WTC11 (cell line): ENCODE data around the gene ARIH2. TPM values are rescaled to one million over a fixed set of nuclear protein-coding genes. Genes with fewer than 3 reads are reported as not detected.

Source experiments
- ATAC-seq: fragments of 200-7000 bp; cut with Tn5 transposase; 2 replicates; pipeline ENCODE4 v1.10.0; 2021; ENCODE audit warnings: mild to moderate bottlenecking, moderate library complexity
- CTCF ChIA-PET: fragments of 300-600 bp; sonication (Branson Sonifier 250); formaldehyde crosslinking; loops from one replicate; lab custom pipeline; 2021; ENCODE audit warnings: antibody characterized with exemption; lab: Charles Lee
- POLR2A ChIA-PET: fragments of 350-600 bp; sonication (Branson Sonifier 250); formaldehyde crosslinking; loops from one replicate; lab custom pipeline; 2021; ENCODE audit warnings: antibody characterized with exemption; lab: Charles Lee
- DNase-seq: peaks from one replicate; pipeline ENCODE4 v3.0.0; 2021; ENCODE audit warnings: low spot score
- H3K27ac Mint-ChIP-seq: 2 replicates; pipeline ENCODE4 v1.8.0; 2021; ENCODE audit warnings: mixed read lengths
- H3K27me3 Mint-ChIP-seq: 2 replicates; pipeline ENCODE4 v1.8.0; 2021; ENCODE audit warnings: low read depth, mild to moderate bottlenecking, moderate library complexity, mixed read lengths
- H3K36me3 Mint-ChIP-seq: 2 replicates; pipeline ENCODE4 v1.8.0; 2021; ENCODE audit warnings: mixed read lengths
- H3K4me1 Mint-ChIP-seq: 2 replicates; pipeline ENCODE4 v1.8.0; 2022; ENCODE audit warnings: mixed read lengths
- H3K4me3 Mint-ChIP-seq: 2 replicates; pipeline ENCODE4 v1.8.0; 2021; ENCODE audit warnings: mild to moderate bottlenecking, moderate library complexity, mixed read lengths
- H3K9me3 Mint-ChIP-seq: 2 replicates; pipeline ENCODE4 v1.8.0; 2021; ENCODE audit warnings: mixed read lengths
- ATF1 ChIP-seq: sonication (generic); formaldehyde crosslinking; IDR thresholded peaks from 2 replicates; pipeline ENCODE4 v1.8.1; 2023; ENCODE audit warnings: mild to moderate bottlenecking, moderate library complexity, missing genetic modification reagents
- ATF2 ChIP-seq: sonication (generic); formaldehyde crosslinking; IDR thresholded peaks from 2 replicates; pipeline ENCODE4 v1.8.1; 2022; ENCODE audit warnings: low read depth, missing genetic modification reagents, borderline replicate concordance
- ATF3 ChIP-seq: sonication (generic); formaldehyde crosslinking; conservative IDR thresholded peaks from 2 replicates; pipeline ENCODE4 v1.8.1; 2022; ENCODE audit warnings: mild to moderate bottlenecking, missing genetic modification reagents
- CBFB ChIP-seq: sonication (generic); formaldehyde crosslinking; IDR thresholded peaks from 2 replicates; pipeline ENCODE4 v1.8.1; 2022; ENCODE audit warnings: mild to moderate bottlenecking, low read depth, missing genetic modification reagents
- CDX4 ChIP-seq: fragments of 250-450 bp; sonication (Bioruptor Pico); IDR thresholded peaks from 2 replicates; pipeline ENCODE4 v1.9.0; 2021; ENCODE audit warnings: moderate library complexity, mild to moderate bottlenecking, inconsistent platforms, borderline replicate concordance
- CREB1 ChIP-seq: sonication (generic); formaldehyde crosslinking; IDR thresholded peaks from 2 replicates; pipeline ENCODE4 v1.8.0; 2023; ENCODE audit warnings: mild to moderate bottlenecking, missing genetic modification reagents
- CREM ChIP-seq: sonication (generic); formaldehyde crosslinking; IDR thresholded peaks from 2 replicates; pipeline ENCODE4 v1.8.1; 2022; ENCODE audit warnings: mild to moderate bottlenecking, missing genetic modification reagents, moderate library complexity
- E2F1 ChIP-seq: sonication (generic); formaldehyde crosslinking; IDR thresholded peaks from 2 replicates; pipeline ENCODE4 v1.8.0; 2022; ENCODE audit warnings: mild to moderate bottlenecking, missing genetic modification reagents
- EMX1 ChIP-seq: fragments of 250-450 bp; sonication (Bioruptor Pico); IDR thresholded peaks from 2 replicates; pipeline ENCODE4 v1.8.0; 2021; ENCODE audit warnings: mild to moderate bottlenecking
- ESRRA ChIP-seq: sonication (generic); formaldehyde crosslinking; IDR thresholded peaks from 2 replicates; pipeline ENCODE4 v1.8.1; 2022; ENCODE audit warnings: mild to moderate bottlenecking, missing genetic modification reagents, borderline replicate concordance
- ETV6 ChIP-seq: sonication (generic); formaldehyde crosslinking; IDR thresholded peaks from 2 replicates; pipeline ENCODE4 v1.8.1; 2022; ENCODE audit warnings: mild to moderate bottlenecking, missing genetic modification reagents
- FOXK1 ChIP-seq: sonication (generic); formaldehyde crosslinking; IDR thresholded peaks from 2 replicates; pipeline ENCODE4 v1.8.0; 2022; ENCODE audit warnings: mild to moderate bottlenecking, moderate library complexity, missing genetic modification reagents
- HMGA2 ChIP-seq: fragments of 250-450 bp; sonication (Bioruptor Pico); IDR thresholded peaks from 2 replicates; pipeline ENCODE4 v1.4.0; 2021; ENCODE audit warnings: mild to moderate bottlenecking, moderate library complexity
- JAZF1 ChIP-seq: fragments of 250-450 bp; sonication (Bioruptor Pico); IDR thresholded peaks from 2 replicates; pipeline ENCODE4 v1.9.0; 2021; ENCODE audit warnings: moderate library complexity, mild to moderate bottlenecking, inconsistent platforms
- NFYB ChIP-seq: sonication (generic); formaldehyde crosslinking; conservative IDR thresholded peaks from 2 replicates; pipeline ENCODE4 v1.8.0; 2022; ENCODE audit warnings: low read depth, missing genetic modification reagents
- NR2C2 ChIP-seq: sonication (generic); formaldehyde crosslinking; IDR thresholded peaks from 2 replicates; pipeline ENCODE4 v1.8.0; 2022; ENCODE audit warnings: mild to moderate bottlenecking, missing genetic modification reagents
- SMAD3 ChIP-seq: sonication (generic); formaldehyde crosslinking; IDR thresholded peaks from 2 replicates; pipeline ENCODE4 v1.8.0; 2022; ENCODE audit warnings: missing genetic modification reagents, mild to moderate bottlenecking, borderline replicate concordance
- SP1 ChIP-seq: sonication (generic); formaldehyde crosslinking; conservative IDR thresholded peaks from 2 replicates; pipeline ENCODE4 v1.8.1; 2022; ENCODE audit warnings: missing genetic modification reagents
- TEAD4 ChIP-seq: sonication (generic); formaldehyde crosslinking; IDR thresholded peaks from 2 replicates; pipeline ENCODE4 v1.8.0; 2022; ENCODE audit warnings: mild to moderate bottlenecking, missing genetic modification reagents
- USF1 ChIP-seq: sonication (generic); formaldehyde crosslinking; IDR thresholded peaks from 2 replicates; pipeline ENCODE4 v1.8.0; 2022; ENCODE audit warnings: mild to moderate bottlenecking, missing genetic modification reagents
- USF2 ChIP-seq: sonication (generic); formaldehyde crosslinking; IDR thresholded peaks from 2 replicates; pipeline ENCODE4 v1.8.1; 2023; ENCODE audit warnings: mild to moderate bottlenecking, missing genetic modification reagents, moderate library complexity
- ZNF263 ChIP-seq: sonication (generic); formaldehyde crosslinking; IDR thresholded peaks from 2 replicates; pipeline ENCODE4 v1.8.1; 2022; ENCODE audit warnings: low read depth, mild to moderate bottlenecking, moderate library complexity, missing genetic modification reagents
- ZNF317 ChIP-seq: sonication (generic); formaldehyde crosslinking; IDR thresholded peaks from 2 replicates; pipeline ENCODE4 v1.8.1; 2023; ENCODE audit warnings: low read depth, mild to moderate bottlenecking, moderate library complexity, missing genetic modification reagents, borderline replicate concordance
- ZNF416 ChIP-seq: fragments of 250-450 bp; sonication (Bioruptor Pico); IDR thresholded peaks from 2 replicates; pipeline ENCODE4 v1.9.0; 2021; ENCODE audit warnings: mild to moderate bottlenecking, inconsistent platforms
- ZNF512 ChIP-seq: sonication (generic); formaldehyde crosslinking; IDR thresholded peaks from 2 replicates; pipeline ENCODE4 v1.8.1; 2022; ENCODE audit warnings: missing genetic modification reagents, borderline replicate concordance
- ZSCAN18 ChIP-seq: fragments of 250-450 bp; sonication (Bioruptor Pico); IDR thresholded peaks from 2 replicates; pipeline ENCODE4 v2.1.2; 2022; ENCODE audit warnings: mild to moderate bottlenecking, moderate library complexity
- total RNA-seq: library from RNA; stranded (reverse); gene quantifications from 3 replicates; pipeline ENCODE4 v1.2.3, GENCODE V29; 2021

The ARIH2 gene
- total RNA-seq, 1 experiment from 2014 or later, result 134 TPM

GRCh38 chr3:49021213-49021812 lies 102.7 kb downstream of the ARIH2 start (continued):
- no peak for TF ChIP-seq ZNF263 (CRISPR knock-in tag)
- TF ChIP-seq CREM (CRISPR knock-in tag), result 0 out of 2 replicates have a peak, but pooled peaks have one; percentile 35
- TF ChIP-seq ATF2 (CRISPR knock-in tag), result no peak
- TF ChIP-seq CBFB (CRISPR knock-in tag), result no peak

GRCh38 chr3:49021813-49022687 lies 103.4 kb downstream of the ARIH2 start, which contains the start of gene NDUFAF3:
Gene NDUFAF3 (plus strand): TSS chr3:49022121. CDS start chr3:49022145, 24 bp downstream.
- Mint-ChIP-seq H3K27ac (peak within 1 kb of the TSS; percentile 98), H3K36me3 (peaks cover 47% of the 10 kb centered on the region)
- CTCF ChIA-PET, result interaction anchor here (0.6 to 8.2 kb wide), 28 partner anchors 9 to 586 kb away, joined by 3 to 124 read pairs (median 4); partner anchors contain the start of genes IP6K2, KLHDC8B, NCKIPSD and NICN1
- TF ChIP-seq SP1 (CRISPR knock-in tag) (peak; percentile 76; the same call in 1 of the 2 replicates), NFYB (CRISPR knock-in tag) (0 out of 2 replicates have a peak, but pooled peaks have one; percentile 38), ZNF317 (CRISPR knock-in tag) (peak; percentile 20; the same call in 1 of the 2 replicates), HMGA2 (CRISPR knock-in tag) (no peak), EMX1 (0 out of 2 replicates have a peak, but pooled peaks have one; percentile 36), ZNF512 (CRISPR knock-in tag) (no peak), ZNF416 (no peak), E2F1 (CRISPR knock-in tag) (peak; percentile 12; the same call in 1 of the 2 replicates), ZSCAN18 (CRISPR knock-in tag) (no peak), CDX4 (no peak), NR2C2 (CRISPR knock-in tag) (peak; percentile 59), ATF1 (CRISPR knock-in tag) (no peak), CREB1 (CRISPR knock-in tag) (peak; percentile 84; the same call in 1 of the 2 replicates), FOXK1 (peak; percentile 81; the same call in 1 of the 2 replicates), TEAD4 (CRISPR knock-in tag) (no peak), USF1 (CRISPR knock-in tag) (no peak; the same call in none of the 2 replicates), ESRRA (0 out of 2 replicates have a peak, but pooled peaks have one; percentile 36), ETV6 (peak; percentile 89), ATF3 (CRISPR knock-in tag) (no peak), SMAD3 (CRISPR knock-in tag) (no peak), JAZF1 (no peak), USF2 (peak; percentile 31; the same call in 1 of the 2 replicates)

More at GRCh38 chr3:49021813-49022687, 103.4 kb downstream of the ARIH2 start, which contains the start of gene NDUFAF3:
- POLR2A ChIA-PET, result interaction anchor here (0.6 to 4.3 kb wide), 13 partner anchors 9 to 518 kb away, joined by 3 to 81 read pairs (median 5); partner anchors contain the start of genes CELSR3, IP6K2, P4HTM and QARS1
- Mint-ChIP-seq H3K4me3 (peak within 1 kb of the TSS; percentile 92), H3K4me1 (peaks cover 29% of the 10 kb centered on the region), H3K27me3 (no peaks in the 10 kb centered on the region), H3K9me3 (no peaks in the 10 kb centered on the region)
- DNase-seq, result peak; percentile 97
- ATAC-seq, result peak; percentile 71
